ENCODE data around the gene RUFY3.

RUFY3 gene

DNA sequence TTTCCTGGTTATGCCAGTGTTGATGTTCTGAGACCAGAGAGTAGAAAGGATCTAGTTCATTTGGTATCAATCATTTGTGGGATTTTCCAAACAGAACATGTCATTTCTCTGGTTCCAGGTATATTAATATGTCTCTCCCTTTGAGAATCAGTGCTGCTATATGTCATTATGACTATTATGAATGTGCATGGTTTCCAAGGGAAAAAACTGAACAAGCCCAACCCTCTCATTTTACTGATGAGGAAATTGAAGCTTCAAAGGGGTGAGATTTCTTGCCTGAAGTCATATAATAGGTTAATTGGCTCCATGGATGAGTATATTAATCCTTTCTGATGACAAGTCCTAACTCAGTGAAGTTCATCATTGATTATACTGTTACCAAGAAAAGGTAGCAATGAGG lies 31.9 kb downstream of the RUFY3 start:
- no peaks in the 10 kb centered on the region for H3K9me3 ChIP-seq
- H3K36me3 ChIP-seq = peaks cover 3% of the 10 kb centered on the region; the same call in 1 of the 2 replicates
- no peak overlapping the region for H3K4me3 ChIP-seq (ENCODE audit: low read depth, low read length)
- no peaks in the 10 kb centered on the region for H3K4me1 ChIP-seq
- no peaks in the 10 kb centered on the region for H3K27me3 ChIP-seq
- DNase-seq = no peak
- TF ChIP-seq CTCF (IDR thresholded peaks at IDR 0.05; ENCODE audit: low read depth, low read length) = no peak

DNA sequence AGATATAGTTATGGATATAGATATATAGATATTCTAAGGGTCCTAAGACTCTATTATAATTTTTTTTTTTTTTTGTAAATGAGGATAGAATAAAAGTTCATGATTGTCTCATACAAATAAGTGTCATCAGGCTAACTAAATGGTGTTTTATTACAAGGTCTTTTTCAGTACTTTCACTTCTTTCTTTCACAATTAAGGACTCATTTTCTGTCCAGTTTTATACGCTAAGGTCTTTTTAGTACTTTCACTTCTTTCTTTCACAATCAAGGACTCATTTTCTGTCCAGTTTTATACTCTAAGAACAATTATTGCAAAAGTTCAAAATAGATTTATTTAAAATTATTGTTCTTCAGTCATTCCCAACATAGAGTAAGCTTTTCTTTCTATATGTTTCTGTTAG lies 32.7 kb downstream of the RUFY3 start:
- H3K4me3 ChIP-seq (ENCODE audit: low read depth, low read length) = no peak overlapping the region
- H3K27me3 ChIP-seq = no peaks in the 10 kb centered on the region
- no peak for TF ChIP-seq CTCF (IDR thresholded peaks at IDR 0.05; ENCODE audit: low read depth, low read length)
- no peaks in the 10 kb centered on the region for H3K4me1 ChIP-seq
- no peaks in the 10 kb centered on the region for H3K9me3 ChIP-seq
- peaks cover 3% of the 10 kb centered on the region; the same call in 1 of the 2 replicates for H3K36me3 ChIP-seq
- no peak for DNase-seq

- no peak for TF ChIP-seq CTCF (IDR thresholded peaks at IDR 0.05; ENCODE audit: low read depth, low read length)
- H3K36me3 ChIP-seq = peaks cover 3% of the 10 kb centered on the region; the same call in 1 of the 2 replicates
- no peaks in the 10 kb centered on the region for H3K27me3 ChIP-seq
- no peak overlapping the region for H3K4me3 ChIP-seq (ENCODE audit: low read depth, low read length)
- DNase-seq = no peak
- no peaks in the 10 kb centered on the region for H3K4me1 ChIP-seq
- no peaks in the 10 kb centered on the region for H3K9me3 ChIP-seq
These were observed 33.4 kb downstream of the RUFY3 start for GRCh38 chr4:70754990-70755688.

- Histone ChIP-seq H3K4me1 (no peaks in the 10 kb centered on the region), H3K27me3 (no peaks in the 10 kb centered on the region), H3K9me3 (no peaks in the 10 kb centered on the region), H3K4me3 (ENCODE audit: low read depth, low read length) (no peak overlapping the region), H3K36me3 (peaks cover 16% of the 10 kb centered on the region)
- no peak for TF ChIP-seq CTCF (IDR thresholded peaks at IDR 0.05; ENCODE audit: low read depth, low read length)
- no peak for DNase-seq
These were observed 37.4 kb downstream of the RUFY3 start for GRCh38 chr4:70759126-70759525.

DNA sequence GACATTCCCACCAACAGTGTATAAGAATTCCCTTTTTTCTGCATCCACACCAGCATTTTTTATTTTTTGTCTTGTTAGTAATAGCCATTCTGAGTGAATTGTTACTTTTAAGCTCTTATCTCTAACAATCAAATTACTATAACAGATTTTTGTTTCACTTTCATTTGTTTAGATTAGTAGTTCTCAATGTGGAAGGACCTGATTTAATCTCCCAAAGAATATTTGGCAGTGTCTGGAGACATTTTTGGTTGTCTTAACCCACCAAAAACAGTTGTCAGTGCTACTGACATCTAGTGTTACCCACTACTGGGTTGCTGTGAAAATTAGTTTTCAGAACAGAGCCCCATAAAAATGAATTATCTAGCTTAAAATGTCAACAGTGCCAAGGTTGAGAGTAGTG lies 37.9 kb downstream of the RUFY3 start:
- H3K4me1 ChIP-seq = no peaks in the 10 kb centered on the region
- DNase-seq = no peak

More for the DNA sequence above, 37.9 kb downstream of the RUFY3 start:
- Histone ChIP-seq H3K4me3 (ENCODE audit: low read depth, low read length) (no peak overlapping the region), H3K9me3 (no peaks in the 10 kb centered on the region), H3K27me3 (no peaks in the 10 kb centered on the region), H3K36me3 (peaks cover 21% of the 10 kb centered on the region)
- no peak for TF ChIP-seq CTCF (IDR thresholded peaks at IDR 0.05; ENCODE audit: low read depth, low read length)
